Gastrocnemius medialis (tissue), 4 donors: Measurements from ENCODE around the gene MYOZ2.

Source experiments
- POLR2A ChIP-seq, 2 donors: fragments of 450-650 bp; IDR thresholded peaks; one replicate each; pipeline ENCODE4 v1.6.1; 2017; ENCODE audit warnings: antibody characterized with exemption in 2 of 2, mild to moderate bottlenecking in 2 of 2, moderate library complexity in 2 of 2
- TF ChIP-seq, protein P1 (sequence below), 5 experiments: fragments of 450-650 bp in 3 of 5; fragments of 200-600 bp in 2 of 5; sonication (generic) in 2 of 5; IDR thresholded peaks in 4 of 5; conservative IDR thresholded peaks in 1 of 5; 1 replicate in 4 of 5; 2 replicates in 1 of 5; pipeline ENCODE4 v1.5.1; 2016 to 2019; ENCODE audit warnings: antibody characterized with exemption in 5 of 5, mild to moderate bottlenecking in 3 of 5, moderate library complexity in 3 of 5

DNA sequence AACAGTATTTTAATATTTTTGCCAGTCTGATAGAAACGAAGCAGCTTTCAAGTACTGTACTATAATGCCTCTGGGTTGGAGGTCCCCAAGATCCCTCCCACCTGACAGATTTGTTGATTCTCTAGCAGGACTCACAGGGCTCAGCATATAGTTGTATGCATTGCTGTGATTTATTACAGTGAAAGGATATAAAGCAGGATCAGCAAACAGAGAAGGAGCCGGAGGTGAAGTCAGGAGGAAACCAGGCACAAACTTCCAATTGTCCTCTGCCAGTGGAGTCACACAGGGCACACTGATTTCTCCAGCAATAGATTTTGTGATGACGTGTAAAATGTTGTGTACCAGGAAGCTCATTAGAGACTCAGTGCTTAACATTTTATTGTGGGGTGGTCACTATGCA, 95.9 kb downstream of the MYOZ2 start:
- TF ChIP-seq, protein P1, sequence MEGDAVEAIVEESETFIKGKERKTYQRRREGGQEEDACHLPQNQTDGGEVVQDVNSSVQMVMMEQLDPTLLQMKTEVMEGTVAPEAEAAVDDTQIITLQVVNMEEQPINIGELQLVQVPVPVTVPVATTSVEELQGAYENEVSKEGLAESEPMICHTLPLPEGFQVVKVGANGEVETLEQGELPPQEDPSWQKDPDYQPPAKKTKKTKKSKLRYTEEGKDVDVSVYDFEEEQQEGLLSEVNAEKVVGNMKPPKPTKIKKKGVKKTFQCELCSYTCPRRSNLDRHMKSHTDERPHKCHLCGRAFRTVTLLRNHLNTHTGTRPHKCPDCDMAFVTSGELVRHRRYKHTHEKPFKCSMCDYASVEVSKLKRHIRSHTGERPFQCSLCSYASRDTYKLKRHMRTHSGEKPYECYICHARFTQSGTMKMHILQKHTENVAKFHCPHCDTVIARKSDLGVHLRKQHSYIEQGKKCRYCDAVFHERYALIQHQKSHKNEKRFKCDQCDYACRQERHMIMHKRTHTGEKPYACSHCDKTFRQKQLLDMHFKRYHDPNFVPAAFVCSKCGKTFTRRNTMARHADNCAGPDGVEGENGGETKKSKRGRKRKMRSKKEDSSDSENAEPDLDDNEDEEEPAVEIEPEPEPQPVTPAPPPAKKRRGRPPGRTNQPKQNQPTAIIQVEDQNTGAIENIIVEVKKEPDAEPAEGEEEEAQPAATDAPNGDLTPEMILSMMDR (IDR thresholded peaks at IDR 0.05 in 4 of 5, conservative IDR thresholded peaks at IDR 0.05 in 1 of 5), result no peak
- TF ChIP-seq POLR2A (IDR thresholded peaks at IDR 0.05), result no peak
